CD4-positive, alpha-beta T cell treated with Interleukin-21 for 1 hour (primary cell): ENCODE data around the gene AMFR.
"Not testable (repeated sequence)": the region's sequence is repeated elsewhere in the genome, so short reads cannot be mapped to it uniquely, and the experiment has no call there.

Experiments used
- DNase-seq: peaks from one replicate; pipeline ENCODE4 v3.0.0-alpha.2; 2020

Gene AMFR

DNA sequence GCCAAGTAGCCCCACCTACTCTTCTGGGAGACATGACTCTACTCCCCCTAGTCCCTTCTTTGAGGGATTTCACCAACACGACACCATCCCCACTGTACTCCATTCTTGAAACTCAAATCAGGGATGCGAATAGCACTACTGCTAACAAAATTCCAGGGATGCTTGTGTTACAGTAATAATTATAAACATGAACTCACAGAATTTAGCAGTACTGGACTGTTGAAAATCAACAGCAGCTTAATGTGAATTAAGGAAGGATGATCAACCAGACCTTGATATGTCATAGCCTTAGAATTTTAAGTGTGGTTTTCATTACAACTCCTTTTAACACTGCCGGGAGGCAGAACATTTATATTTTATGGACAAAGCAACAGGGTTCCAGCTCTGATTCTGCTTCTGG is 37.9 kb downstream of the AMFR start:
- DNase-seq = no peak

DNA sequence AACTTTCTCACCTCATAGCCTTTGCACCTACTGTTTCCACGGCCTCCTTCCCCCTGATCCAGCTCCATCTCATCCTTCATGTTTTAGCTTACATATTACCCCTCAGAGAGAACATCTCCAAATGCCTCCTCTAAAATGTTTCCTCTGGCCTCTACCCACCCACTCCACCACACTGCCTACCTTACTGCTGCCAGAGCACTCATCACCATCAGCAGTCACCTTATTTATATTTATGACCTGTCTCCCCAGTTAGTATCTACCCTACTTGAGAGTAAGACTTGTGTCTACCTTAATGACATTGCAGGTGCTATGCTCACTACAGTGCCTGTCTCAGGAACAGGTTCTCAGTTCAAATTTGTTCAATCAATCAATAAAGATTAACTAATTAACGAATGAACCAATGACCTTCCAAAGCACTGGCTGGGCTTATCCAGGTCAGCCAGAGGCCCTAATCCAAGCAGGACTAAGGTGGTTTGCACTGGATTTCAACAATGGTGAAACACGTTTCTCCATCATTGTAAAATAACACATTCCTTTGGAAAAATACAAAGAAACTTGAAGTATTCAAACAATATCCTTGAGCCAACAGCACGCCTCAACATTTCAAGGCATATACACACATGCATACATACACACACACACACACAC is 41.1 kb downstream of the AMFR start:
- DNase-seq = no peak

DNA sequence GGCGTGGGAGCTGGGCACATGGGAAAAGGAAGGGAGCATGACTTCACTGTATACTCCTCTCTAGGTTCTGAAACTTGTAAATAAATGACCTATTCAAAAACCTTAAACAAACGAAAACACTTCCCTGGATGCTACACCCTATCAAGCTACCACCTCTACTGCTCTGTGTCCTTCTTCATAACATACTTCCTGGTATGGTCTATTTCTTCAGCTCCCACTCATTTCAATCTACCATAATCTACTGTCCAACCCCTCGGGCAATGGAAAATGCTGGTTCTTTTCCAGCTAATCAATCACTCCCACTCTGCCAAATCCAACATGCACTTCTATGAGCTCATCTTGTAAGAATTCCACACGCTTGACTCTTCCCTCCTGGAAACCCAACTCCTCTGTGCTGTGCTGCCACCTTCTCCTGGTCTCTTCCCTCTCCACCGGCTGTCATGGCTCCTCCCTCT is 42.4 kb downstream of the AMFR start:
- no peak for DNase-seq

DNA sequence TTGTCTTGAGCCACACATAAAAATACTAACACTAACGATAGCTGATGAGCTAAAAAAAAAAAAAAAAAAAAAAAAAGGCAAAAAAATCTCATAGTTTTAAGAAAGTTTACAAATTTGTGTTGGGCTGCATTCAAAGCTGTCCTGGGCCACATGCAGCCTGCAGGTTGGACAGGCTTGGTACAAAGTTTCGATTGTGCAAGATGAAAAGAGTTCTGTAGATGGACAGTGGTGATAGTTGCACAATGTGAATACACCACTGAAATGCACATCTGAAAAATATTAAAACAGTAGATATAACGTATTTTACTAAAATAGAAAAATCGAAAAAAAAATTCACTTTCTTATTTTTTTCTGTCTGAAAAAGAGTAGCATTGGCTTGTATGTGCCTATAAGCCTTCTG is 42.9 kb downstream of the AMFR start:
- DNase-seq = no peak

DNA sequence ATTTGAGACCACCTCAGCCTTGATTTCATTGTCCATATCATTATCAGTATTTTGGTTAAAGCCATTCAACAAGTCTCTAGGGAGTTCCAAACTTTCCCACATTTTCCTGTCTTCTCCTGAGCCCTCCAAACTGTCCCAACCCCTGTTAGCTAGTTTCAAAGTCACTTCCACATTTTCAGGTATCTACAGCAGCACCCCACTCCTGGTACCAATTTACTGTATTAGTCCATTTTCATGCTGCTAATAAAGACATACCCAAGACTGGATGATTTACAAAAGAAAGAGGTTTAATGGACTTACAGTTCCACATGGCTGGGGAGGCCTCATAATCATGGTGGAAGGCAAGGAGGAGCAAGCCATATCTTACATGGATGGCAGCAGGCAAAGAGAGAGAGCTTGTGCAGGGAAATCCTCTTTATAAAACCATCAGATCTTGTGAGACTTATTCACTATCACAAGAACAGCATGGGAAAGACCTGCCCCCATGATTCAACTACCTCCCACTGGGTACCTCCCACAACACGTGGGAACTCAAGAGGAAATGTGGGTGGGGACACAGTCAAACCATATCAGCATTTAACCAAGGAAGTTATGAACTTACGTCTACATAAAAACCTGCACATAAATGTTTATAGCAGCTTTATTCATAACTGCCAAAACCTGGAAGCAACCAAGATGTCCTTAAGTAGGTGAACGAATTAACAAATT is 44.4 kb downstream of the AMFR start:
- DNase-seq = not testable (repeated sequence)

DNA sequence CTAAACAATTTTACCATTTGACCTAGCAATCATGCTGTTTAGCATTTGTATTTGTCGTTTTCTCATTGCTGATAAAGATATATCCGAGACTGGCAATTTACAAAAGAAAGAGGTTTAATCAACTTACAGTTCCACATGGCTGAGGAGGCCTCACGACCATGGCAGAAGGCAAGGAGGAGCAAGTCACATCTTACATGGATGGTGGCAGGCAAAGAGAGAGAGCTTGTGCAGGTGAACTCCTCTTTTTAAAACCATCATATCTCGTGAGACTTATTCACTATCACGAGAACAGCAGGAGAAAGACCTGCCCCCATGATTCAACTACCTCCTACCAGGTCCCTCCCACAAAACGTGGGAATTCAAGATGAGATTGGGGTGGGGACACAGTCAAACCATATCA is 46.3 kb downstream of the AMFR start:
- not testable (repeated sequence) for DNase-seq

DNA sequence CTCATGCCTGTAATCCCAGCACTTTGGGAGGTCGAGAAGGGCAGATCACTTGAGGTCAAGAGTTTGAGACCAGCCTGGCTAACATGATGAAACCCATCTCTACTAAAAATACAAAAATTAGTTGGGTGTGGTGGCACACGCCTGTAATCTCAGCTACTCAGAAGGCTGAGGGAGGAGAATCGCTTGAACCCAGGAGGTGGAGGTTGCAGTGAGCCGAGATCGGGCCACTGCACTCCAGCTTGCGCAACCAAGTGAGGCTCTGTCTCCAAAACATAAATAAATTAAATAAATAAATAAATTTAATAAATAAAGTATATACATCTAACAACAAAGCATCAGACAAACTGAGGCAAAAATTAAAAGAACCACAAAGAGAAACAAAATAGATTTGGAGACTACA is 49.6 kb downstream of the AMFR start:
- DNase-seq = not testable (repeated sequence)

DNA sequence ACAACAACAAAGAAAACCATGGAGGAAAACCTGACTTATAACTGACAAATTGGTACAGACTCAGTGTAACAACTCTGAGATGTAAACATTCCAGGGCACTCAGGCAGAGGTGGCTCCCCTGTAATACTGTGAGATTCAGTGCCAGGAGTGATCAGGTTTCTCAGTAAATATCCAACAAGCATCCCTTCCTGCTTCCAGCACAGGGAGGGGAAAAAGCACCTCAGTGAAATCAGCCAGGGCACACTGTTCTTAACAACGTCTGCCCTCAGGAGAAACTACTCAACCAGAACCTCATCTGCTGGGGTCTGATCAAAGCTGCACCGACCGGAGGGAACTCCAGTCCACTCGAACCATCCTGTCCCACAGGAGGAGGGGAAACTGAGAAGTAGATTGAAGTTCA is 52.3 kb downstream of the AMFR start:
- no peak for DNase-seq

DNA sequence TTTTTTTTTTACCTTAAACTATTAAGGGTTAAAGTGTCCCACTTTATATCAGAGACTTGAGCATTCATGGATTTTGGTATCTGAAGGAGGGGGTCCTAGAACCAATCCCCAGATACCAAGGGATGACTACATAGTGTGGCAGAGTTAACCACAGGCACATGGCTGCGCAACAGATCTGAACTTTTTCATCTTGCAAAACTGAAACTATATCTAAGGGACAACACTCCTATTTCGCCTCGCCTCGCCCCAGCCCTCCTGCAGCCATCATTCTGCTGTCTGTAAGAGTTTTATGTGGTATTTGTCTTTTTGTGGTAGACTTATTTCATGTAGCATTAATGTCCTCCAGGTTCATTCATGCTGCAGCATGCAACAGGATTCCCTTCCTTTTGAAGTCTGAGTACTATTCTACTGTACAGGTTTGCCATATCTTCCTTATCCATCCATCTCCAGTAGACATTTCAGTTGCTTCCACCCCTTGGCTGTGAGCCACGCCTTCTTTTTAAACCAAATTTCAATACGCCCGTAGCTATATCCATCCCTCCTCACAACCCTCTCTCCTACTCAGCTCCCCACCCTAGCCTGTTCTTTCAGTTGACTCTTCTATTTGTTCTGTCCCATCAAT is 53.2 kb downstream of the AMFR start:
- DNase-seq = no peak

DNA sequence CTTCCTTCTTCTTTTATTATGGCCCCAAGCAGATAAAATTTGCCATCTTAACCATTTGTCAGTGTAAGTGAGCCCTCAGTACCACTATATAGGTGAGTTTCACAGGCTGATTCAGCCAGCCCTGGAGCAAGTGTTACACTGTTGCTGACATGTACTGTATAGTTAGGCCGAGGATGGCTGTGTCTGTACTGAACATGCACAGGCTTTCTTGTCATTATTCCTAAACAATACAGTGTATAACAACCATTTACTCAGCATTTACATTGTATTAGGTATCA is 53.7 kb downstream of the AMFR start:
- no peak for DNase-seq

DNA sequence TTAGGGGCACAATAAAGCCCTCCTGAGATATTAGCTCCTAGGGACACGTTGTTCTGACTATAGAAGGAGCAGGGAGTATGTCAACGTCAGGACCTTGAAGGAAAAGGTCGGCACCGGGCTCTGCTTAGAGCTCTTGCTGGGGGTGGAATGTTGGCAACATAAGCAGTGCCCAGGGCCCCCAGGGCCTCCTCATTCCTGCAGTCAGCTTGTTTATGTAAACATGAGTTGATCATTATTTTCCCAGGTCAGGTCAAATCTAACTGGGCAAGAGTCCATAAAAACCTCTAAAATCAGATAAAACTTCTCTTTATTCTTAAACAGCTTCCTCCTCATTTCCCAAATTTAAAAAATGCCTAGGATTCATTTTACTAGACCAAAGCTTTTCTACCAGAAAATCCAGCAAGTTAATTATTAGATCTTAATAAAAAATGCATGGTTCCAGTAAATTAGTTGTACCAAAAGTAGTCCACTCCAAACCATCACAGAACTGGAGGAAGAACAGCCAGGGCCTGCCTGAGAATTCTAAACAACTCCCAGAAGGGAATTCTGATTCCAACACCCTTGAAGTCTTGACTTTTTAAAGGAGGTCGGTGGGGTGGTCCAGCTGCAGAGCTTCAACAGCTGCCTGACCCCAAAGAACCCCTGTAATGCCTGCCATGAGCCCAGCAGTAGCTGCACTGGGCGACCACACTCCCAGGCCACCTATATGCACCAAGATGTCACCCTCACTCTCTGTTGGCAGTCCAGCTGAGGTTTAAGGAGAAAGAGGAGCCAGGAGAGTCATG is 54.3 kb downstream of the AMFR start:
- no peak for DNase-seq

DNA sequence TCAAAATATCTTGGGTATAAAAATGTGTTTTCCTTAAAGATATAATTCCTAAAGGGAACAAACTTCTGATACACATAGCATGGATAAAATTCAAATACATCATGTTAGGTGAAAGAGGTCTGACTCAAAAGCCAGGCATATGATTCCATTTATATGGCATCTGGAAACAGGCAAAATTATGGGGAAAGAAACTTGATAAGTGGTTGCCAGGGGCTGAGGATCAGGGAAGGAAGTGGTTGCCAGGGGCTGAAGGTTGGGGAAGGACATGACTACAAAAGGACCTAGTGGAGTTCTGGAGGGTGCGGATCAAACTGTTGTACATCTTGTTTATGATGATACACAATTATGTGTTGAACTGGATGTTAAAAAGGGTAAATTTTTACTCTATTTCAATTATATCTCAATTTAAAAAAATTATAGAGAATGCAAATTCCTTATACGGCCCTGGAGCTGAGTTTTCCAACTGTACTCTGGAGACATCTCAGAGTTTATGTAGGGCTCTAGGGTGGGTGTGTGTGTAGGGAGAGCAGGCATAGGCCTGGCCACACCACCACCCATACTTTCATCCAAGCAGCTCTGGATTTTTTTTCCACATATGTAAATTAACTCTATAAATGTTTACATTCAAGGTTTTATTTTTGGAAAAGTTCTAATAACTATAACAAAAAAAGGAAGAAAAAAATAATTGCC is 55.0 kb downstream of the AMFR start:
- no peak for DNase-seq

DNA sequence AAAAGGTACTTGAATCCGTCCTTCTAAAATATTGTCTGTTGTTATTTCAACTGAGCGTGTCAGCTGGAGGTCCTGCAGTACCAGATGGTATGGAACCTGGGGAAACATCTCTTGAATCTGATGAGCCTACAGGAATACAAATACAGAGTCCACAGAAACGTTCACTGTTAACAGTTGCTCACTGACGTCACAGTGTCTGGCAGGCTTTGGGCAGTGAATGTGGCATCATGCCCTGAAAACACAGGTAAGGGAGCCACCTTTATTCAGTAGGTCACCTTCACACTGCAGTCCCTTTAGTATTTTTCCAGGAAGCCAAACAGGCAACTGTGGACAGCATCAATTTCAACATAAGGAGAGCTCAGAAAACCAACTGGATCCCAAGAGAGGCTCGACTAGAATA is 56.1 kb downstream of the AMFR start:
- DNase-seq = no peak

DNA sequence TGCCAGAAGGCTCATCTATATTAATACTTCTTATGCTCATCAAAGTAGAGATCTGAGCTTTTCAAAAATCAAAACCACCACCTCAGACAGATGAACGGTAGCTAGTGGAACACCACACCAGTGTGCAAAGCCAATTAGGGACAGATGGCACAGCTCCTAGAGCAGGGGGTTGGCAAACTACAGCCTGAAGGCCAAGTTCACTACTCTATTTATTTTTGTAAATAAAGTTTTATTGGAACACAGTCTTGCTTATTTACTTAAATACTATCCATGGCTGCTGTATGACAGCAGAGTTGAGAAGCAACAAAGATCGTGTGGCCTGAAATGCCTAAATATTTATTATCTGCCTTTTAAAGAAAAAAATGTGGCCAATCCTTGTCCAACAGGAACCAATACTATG is 56.8 kb downstream of the AMFR start:
- no peak for DNase-seq

DNA sequence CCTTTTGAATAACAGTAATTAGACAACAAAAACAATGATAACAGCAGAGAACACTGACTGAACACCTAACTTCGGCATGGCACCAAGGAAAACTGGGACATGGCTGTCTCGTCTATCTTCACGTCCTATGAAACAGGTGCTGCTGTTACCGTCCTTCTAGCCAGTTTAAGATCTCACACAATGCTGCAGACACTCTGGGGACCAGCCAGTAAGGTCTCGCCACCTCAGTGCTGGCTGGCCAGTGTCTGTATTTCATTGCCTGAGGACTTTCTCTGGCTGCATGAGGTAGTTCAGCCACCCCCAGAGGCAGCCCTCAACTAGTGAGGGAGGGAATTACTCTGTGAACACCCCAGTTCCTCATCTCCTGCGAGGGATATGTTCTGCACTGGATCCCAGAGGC is 57.6 kb downstream of the AMFR start:
- DNase-seq = no peak

DNA sequence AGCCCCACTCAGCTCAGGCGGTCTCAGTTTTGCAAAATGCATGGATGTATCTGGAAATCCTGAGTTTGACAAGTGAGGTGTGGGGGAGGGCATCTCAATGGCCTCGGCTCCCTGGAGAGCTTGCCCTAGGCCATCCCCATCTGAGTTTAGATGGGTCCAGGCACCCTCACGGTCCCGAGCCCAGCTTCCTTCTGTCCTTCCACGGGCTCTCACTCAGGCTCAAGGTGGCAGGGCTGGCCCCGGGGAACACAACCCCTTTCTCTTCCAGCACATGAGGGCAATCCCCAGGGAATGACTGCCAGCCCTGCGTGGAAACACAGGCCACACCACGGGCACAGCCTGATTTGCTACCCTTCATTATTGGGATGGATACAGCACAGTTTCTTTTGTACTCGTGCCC is 58.4 kb downstream of the AMFR start:
- DNase-seq = no peak

DNA sequence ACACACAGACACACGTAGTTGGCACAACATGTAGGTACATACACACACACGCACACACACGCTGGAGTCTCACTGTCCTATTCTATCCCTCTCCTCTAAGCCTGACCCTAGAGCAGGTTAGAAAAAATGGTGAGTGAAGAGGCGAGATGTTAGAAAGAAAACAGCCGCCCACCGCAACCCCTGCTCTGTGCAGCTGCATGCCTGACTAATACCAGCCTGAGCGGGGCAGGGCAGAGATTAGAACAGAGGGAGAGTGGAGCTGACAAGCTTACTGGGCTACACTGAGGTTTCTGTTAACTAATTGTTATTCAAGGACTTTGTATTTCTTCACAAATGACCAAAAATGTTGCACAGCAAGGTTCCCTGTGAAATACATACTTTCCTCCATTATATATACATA is 59.8 kb downstream of the AMFR start:
- no peak for DNase-seq

DNA sequence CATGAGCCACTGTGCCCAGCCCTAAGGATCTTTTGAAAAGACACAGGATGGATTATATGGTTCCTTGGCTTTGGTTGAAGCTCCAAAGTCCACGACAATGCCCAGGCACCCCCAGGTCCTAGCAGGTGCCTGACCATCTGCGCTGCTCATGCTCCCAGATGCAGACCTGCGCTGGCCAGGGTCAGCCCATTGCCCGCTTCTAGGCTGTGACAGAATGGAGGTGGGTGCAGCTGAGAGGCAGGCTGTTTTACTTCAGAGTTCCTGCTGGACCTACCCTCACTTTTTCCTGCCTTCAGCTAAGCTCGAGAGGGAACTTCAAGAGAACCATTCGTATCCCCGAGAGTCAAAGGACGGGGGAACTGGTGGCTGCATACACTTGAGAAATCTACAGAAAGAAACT is 60.5 kb downstream of the AMFR start:
- DNase-seq = no peak

DNA sequence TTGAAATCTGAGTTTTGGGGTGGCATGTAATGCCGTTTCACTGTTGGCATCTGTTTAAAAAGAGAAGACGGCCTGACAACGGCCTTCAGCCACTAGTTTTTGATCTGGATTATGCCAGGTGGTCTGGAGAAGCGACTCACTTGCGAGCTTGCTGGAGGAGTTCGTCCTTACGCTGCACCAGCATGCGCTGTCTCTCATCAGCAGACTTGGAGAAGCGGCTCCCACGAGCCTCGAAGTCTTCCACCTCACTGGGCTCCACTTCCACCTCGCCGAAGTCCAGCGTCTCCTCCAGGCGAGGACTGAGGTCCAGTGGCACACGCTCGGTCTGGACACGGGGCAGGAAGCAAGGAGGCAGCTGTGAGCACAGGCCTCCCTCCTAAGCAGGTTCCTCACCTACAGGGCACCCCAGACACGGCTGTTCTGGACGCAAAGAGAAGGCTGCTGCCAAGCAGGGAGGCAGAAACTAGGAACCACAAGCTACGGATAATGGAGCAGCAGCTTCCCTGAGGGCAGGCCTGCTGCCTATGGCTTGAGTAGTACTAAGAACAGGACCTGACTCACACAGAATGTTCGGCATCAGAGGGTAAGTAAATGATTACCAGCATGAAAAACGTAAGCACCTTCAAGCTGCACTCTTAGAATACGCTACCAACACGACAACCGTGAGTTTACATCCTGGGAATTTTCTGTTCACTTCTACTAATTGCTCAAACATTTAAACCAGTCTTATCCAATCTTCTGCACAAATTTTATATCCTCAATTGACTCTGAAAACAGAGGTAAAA is 61.4 kb downstream of the AMFR start:
- no peak for DNase-seq

DNA sequence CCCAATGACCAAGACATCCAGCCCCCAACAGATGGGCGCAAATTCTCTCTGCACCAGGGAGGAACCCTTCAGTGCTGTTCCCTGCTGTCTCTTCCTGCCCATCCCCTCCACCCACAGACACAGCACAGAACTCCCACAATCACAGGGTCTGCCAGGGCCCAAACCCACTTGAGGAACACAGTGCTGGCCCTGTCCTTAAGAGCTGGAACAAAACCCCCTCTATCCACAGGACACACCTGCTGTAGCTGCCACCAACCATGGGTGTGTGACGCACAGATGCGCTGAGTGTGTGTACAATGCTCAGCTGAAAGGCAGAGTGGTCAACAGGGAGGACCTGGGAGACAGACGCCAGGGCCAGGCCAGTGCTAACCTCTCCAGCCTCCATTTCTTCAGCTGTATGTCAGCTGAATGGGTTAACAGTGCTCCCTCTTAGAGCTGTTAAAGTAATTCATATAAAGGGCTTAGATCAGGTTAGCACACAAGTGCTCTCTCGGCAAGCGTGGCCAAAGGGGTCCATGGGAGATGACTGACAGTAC is 62.1 kb downstream of the AMFR start:
- no peak for DNase-seq

DNA sequence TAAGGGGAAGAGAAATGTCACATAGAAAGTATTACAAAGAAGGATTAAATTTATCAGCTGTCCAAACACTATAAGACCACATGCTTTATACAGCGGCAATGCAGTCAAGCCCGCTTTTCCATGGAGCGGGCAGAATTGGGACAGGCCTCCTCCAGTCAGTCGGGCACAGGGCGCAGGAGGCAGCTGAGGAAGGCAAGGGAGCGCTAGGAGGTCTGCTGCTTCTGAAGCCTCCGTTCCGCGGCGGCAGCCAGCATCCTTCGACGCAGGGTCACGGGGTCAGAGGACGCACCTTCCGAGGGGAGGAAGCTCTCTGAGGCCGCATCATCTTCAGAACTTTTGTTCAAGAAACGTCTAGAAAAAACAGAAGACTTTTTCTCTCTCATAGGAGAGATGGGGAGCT is 62.6 kb downstream of the AMFR start:
- no peak for DNase-seq

DNA sequence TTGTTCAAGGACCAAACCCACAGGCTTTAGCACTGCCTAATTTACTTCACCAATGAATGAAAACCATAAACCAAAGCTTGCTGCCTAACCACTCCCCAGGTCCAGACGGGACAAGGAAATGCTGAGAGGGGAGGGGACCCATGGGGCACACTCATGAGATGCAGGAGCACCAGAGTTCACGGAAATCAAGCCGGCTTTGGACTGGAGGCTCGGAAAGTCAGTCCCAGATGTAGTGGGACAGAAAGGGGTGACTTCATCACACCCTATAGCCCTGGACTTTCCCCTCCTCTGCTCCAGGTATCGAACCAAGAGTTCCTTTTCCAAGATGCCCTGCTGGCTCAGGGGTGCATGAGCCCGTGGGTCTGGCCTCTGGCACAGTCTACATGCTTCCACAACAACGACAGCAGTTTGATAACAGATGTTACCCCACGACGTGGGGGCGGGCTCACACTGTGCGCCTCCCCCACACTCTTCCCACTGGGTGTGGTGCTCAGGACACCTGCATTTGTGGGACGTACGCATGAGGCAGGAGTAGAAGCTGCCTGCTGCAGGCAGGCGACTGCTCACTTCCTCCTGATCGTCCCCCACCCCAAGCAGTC is 63.2 kb downstream of the AMFR start:
- no peak for DNase-seq
